ENCODE results near the gene ARHGAP11B.

DNA sequence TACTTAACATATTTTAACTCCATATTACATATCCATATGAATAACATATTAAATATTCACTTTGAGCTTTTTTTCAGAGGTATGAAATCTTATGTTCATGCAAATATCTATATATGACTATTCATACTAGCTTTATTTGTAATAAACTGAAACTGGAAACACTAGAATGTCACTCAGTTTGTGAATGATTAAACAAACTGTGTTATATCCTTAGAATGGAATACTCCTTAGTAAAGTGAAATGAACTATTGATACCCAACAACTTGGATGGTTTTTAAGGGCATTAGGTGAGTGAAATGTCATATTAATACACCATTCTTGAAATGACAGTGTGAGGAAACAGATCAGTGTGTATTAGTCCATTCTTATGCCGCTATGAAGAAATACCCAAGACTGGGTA is 45.4 kb downstream of the ARHGAP11B start:
- TF ChIP-seq POLR2AphosphoS5 (IDR thresholded peaks at IDR 0.05) (no peak), CTCF (IDR thresholded peaks at IDR 0.05; ENCODE audit: poor library complexity, severe bottlenecking) (no peak)

All from neural cell (in vitro differentiated cells).